Loucy (cell line): Measurements from ENCODE around the gene CEP55.
A peak's percentile ranks its signal among the peaks of the same experiment; 100 is the strongest.

ENCODE experiments used
- H2AFZ ChIP-seq: fragments of 200-600 bp; sonication (generic); 2 replicates; pipeline ENCODE4 v1.6.0; 2016; ENCODE audit warnings: antibody characterized with exemption, mild to moderate bottlenecking, low read length, moderate library complexity
- H3F3A ChIP-seq: fragments of 200-600 bp; 2 replicates; pipeline ENCODE4 v1.6.0; 2016; ENCODE audit warnings: antibody characterized with exemption, low read depth, mild to moderate bottlenecking
- H3K27me3 ChIP-seq: fragments of 200-600 bp; sonication (generic); 2 replicates; pipeline ENCODE4 v1.6.1; 2014; ENCODE audit warnings: low read length, mild to moderate bottlenecking; ENCODE audit not compliant: insufficient read depth, poor library complexity, severe bottlenecking
- H3K36me3 ChIP-seq: fragments of 200-600 bp; sonication (generic); 2 replicates; pipeline ENCODE4 v1.6.1; 2016; ENCODE audit warnings: low read length; ENCODE audit not compliant: insufficient read depth
- H3K4me1 ChIP-seq: fragments of 200-600 bp; sonication (generic); 2 replicates; pipeline ENCODE4 v1.5.1; 2014; ENCODE audit warnings: low read length, mild to moderate bottlenecking; ENCODE audit not compliant: insufficient read depth, poor library complexity, severe bottlenecking
- H3K4me2 ChIP-seq: fragments of 200-600 bp; sonication (generic); 2 replicates; pipeline ENCODE4 v1.6.0; 2014; ENCODE audit warnings: antibody characterized with exemption, low read length, low read depth, mild to moderate bottlenecking; ENCODE audit not compliant: poor library complexity, severe bottlenecking
- H3K4me3 ChIP-seq: fragments of 200-600 bp; sonication (generic); 2 replicates; pipeline ENCODE4 v1.5.1; 2014; ENCODE audit warnings: low read length, mild to moderate bottlenecking, mixed read lengths; ENCODE audit not compliant: poor library complexity, severe bottlenecking
- H3K79me2 ChIP-seq: fragments of 200-600 bp; sonication (generic); 2 replicates; pipeline ENCODE4 v1.6.1; 2014; ENCODE audit warnings: low read length; ENCODE audit not compliant: insufficient read depth
- H3K9ac ChIP-seq: fragments of 200-600 bp; sonication (generic); 2 replicates; pipeline ENCODE4 v1.6.0; 2014; ENCODE audit warnings: mild to moderate bottlenecking, low read depth, low read length, moderate library complexity; ENCODE audit not compliant: poor library complexity, severe bottlenecking
- H3K9me2 ChIP-seq: fragments of 200-600 bp; sonication (generic); replicated peaks from 2 replicates; pipeline ENCODE4 v1.6.1; 2016; ENCODE audit warnings: low read depth, low read length, mixed read lengths
- H3K9me3 ChIP-seq: fragments of 200-600 bp; sonication (generic); 2 replicates; pipeline ENCODE4 v1.6.1; 2014; ENCODE audit warnings: mild to moderate bottlenecking, antibody characterized with exemption, low read length, low read depth; ENCODE audit not compliant: insufficient read depth
- H4K20me1 ChIP-seq: fragments of 200-600 bp; sonication (generic); 2 replicates; pipeline ENCODE4 v1.6.0; 2014; ENCODE audit warnings: antibody characterized with exemption, low read length, mild to moderate bottlenecking; ENCODE audit not compliant: insufficient read depth, poor library complexity, severe bottlenecking
- CTCF ChIP-seq: fragments of 200-600 bp; sonication (generic); conservative IDR thresholded peaks from 2 replicates; pipeline ENCODE4 v1.5.1; 2014; ENCODE audit warnings: mild to moderate bottlenecking, antibody characterized with exemption, low read length
- EZH2phosphoT487 ChIP-seq: fragments of 200-600 bp; IDR thresholded peaks from 2 replicates; pipeline ENCODE4 v1.6.1; 2018; ENCODE audit warnings: antibody characterized with exemption, mild to moderate bottlenecking, moderate library complexity, borderline replicate concordance

Gene CEP55

DNA sequence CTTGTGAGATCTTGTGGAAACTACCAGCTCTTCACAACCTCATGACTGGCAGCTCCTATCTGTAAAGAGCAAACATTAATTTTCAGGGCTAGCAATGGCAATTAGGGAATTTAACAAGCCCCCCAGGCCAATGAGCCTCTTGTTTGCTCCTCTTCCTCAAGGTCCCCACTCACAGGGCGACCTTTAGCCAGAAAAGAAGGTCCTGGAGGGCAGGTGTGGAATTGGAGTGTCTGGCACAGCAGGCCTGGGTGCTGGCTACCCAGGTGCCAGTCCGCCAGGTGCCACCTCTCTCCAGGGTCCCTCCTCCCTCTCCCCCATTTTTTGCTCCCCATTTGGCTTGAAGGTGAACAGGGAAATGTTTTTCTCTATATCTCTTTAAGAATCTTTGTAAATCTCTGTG, 1.9 kb upstream of the CEP55 start:
- no peak overlapping the region for H3K4me2 ChIP-seq
- H3K9ac ChIP-seq = no peak overlapping the region
- TF ChIP-seq EZH2phosphoT487 = no peak
- no peak for TF ChIP-seq CTCF
- H3K79me2 ChIP-seq = peaks cover 31% of the 10 kb centered on the region
- no peaks in the 10 kb centered on the region for H3K9me3 ChIP-seq
- H3K4me3 ChIP-seq = no peak overlapping the region
- no peaks in the 10 kb centered on the region for H3F3A ChIP-seq
- no peak overlapping the region; the same call in 1 of the 2 replicates for H2AFZ ChIP-seq
- no peaks in the 10 kb centered on the region for H3K27me3 ChIP-seq
- H4K20me1 ChIP-seq = peaks cover 8% of the 10 kb centered on the region
- H3K9me2 ChIP-seq = no peaks in the 10 kb centered on the region
- peaks cover 27% of the 10 kb centered on the region for H3K4me1 ChIP-seq
- no peaks in the 10 kb centered on the region for H3K36me3 ChIP-seq

GRCh38 chr10:93495654-93496321, 624 bp upstream of the CEP55 start:
- H3K4me3 ChIP-seq = peak overlapping the region; percentile 89

DNA sequence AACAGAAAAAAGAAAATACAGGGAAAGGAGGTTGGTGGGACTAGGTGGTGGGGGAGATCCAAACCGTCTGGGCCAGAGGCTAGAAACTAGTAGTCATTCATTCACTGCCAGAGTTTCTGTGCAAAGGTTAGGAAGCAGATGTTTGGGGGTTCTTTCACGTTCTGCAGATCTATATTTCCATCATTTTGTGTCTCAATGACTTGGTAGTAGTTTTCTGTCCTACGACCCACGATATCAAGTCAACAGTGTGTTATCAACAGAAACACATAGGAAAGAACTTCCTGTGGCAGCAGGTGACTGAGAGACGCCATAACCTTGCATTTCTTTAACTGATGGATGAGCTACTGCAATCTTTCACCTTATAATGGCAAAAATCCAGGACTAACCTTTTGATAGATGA, 1.8 kb downstream of the CEP55 start:
- no peaks in the 10 kb centered on the region for H3K9me3 ChIP-seq
- no peaks in the 10 kb centered on the region for H3K27me3 ChIP-seq
- H3K4me3 ChIP-seq = peak overlapping the region; percentile 89
- H3K79me2 ChIP-seq = peaks cover 66% of the 10 kb centered on the region
- H3K4me2 ChIP-seq = peak overlapping the region; percentile 71
- H3F3A ChIP-seq = no peaks in the 10 kb centered on the region
- H2AFZ ChIP-seq = 0 out of 2 replicates have a peak overlapping the region, but pooled peaks have one; percentile 2
- H3K36me3 ChIP-seq = peaks cover 4% of the 10 kb centered on the region; the same call in 1 of the 2 replicates
- H3K4me1 ChIP-seq = peaks cover 56% of the 10 kb centered on the region
- TF ChIP-seq EZH2phosphoT487 (no peak), CTCF (no peak)
- H3K9me2 ChIP-seq = no peaks in the 10 kb centered on the region
- peak overlapping the region; percentile 97 for H3K9ac ChIP-seq
- peaks cover 21% of the 10 kb centered on the region for H4K20me1 ChIP-seq

More at GRCh38 chr10:93495654-93496321, 624 bp upstream of the CEP55 start:
- Histone ChIP-seq H3K36me3 (no peaks in the 10 kb centered on the region), H3F3A (no peaks in the 10 kb centered on the region), H3K4me2 (peak overlapping the region; percentile 73), H3K27me3 (no peaks in the 10 kb centered on the region), H4K20me1 (peaks cover 12% of the 10 kb centered on the region), H3K79me2 (peaks cover 44% of the 10 kb centered on the region), H2AFZ (peak overlapping the region; percentile 98), H3K9me3 (no peaks in the 10 kb centered on the region), H3K4me1 (peaks cover 37% of the 10 kb centered on the region), H3K9me2 (no peaks in the 10 kb centered on the region), H3K9ac (peak overlapping the region; percentile 97)
- no peak for TF ChIP-seq CTCF
- TF ChIP-seq EZH2phosphoT487 = no peak
